Liver (tissue), 9 donors: ENCODE data around the gene MAPK1. TPM values are rescaled to one million over a fixed set of nuclear protein-coding genes. Genes with fewer than 3 reads are reported as not detected.

ENCODE experiments used
- DNase-seq: peaks from one replicate; pipeline ENCODE4 v3.0.0-alpha.2; 2017; ENCODE audit warnings: low spot score
- H3K27ac ChIP-seq, 2 donors: one replicate each; pipeline ENCODE4 v1.7.0; 2013; ENCODE audit warnings: inconsistent platforms in 2 of 2, low read length in 2 of 2, control low read depth in 1 of 2, low read depth in 1 of 2, mild to moderate bottlenecking in 1 of 2
- H3K27me3 ChIP-seq, 4 donors: one replicate each; pipeline versions ENCODE4 v1.6.1 to v1.7.0; 2013; ENCODE audit warnings: low read length in 3 of 4, inconsistent platforms in 1 of 4, mild to moderate bottlenecking in 1 of 4, moderate library complexity in 1 of 4; ENCODE audit not compliant: control insufficient read depth in 4 of 4, insufficient read depth in 4 of 4
- H3K36me3 ChIP-seq, 4 donors: one replicate each; pipeline versions ENCODE4 v1.6.1 to v1.7.0; 2013; ENCODE audit warnings: low read length in 3 of 4, mild to moderate bottlenecking in 3 of 4, low read depth in 1 of 4, moderate library complexity in 1 of 4; ENCODE audit not compliant: control insufficient read depth in 4 of 4, insufficient read depth in 3 of 4
- H3K4me1 ChIP-seq, 4 donors: one replicate each; pipeline versions ENCODE4 v1.6.1 to v1.7.0; 2013; ENCODE audit warnings: low read length in 3 of 4, mild to moderate bottlenecking in 3 of 4, moderate library complexity in 1 of 4; ENCODE audit not compliant: control insufficient read depth in 4 of 4, insufficient read depth in 4 of 4
- H3K4me3 ChIP-seq, 3 donors: one replicate each; pipeline versions ENCODE4 v1.6.1 to v1.7.0; 2013; ENCODE audit warnings: low read length in 3 of 3, control low read depth in 1 of 3, low read depth in 1 of 3, mild to moderate bottlenecking in 1 of 3
- H3K9ac ChIP-seq, 2 donors: one replicate each; pipeline ENCODE4 v1.7.0; 2013; ENCODE audit warnings: low read length in 2 of 2, mild to moderate bottlenecking in 2 of 2, moderate library complexity in 2 of 2, control low read depth in 1 of 2, low read depth in 1 of 2
- H3K9me3 ChIP-seq, 4 donors: one replicate each; pipeline versions ENCODE4 v1.6.1 to v1.7.0; 2013; ENCODE audit warnings: low read length in 3 of 4; ENCODE audit not compliant: control insufficient read depth in 4 of 4
- EGR1 ChIP-seq, 2 donors: IDR thresholded peaks; 2 replicates each; pipeline ENCODE4 v1.6.1; 2016 to 2018; ENCODE audit warnings: antibody characterized with exemption in 2 of 2, low read depth in 2 of 2
- FOXA1 ChIP-seq: IDR thresholded peaks from 2 replicates; pipeline ENCODE4 v1.6.1; 2016; ENCODE audit warnings: antibody characterized with exemption
- FOXA2 ChIP-seq: IDR thresholded peaks from 2 replicates; pipeline ENCODE4 v1.6.1; 2016; ENCODE audit warnings: antibody characterized with exemption
- HNF4G ChIP-seq: IDR thresholded peaks from 2 replicates; pipeline ENCODE4 v1.6.1; 2016; ENCODE audit warnings: antibody characterized with exemption
- JUND ChIP-seq, 2 donors: IDR thresholded peaks; 2 replicates each; pipeline ENCODE4 v1.6.1; 2016; ENCODE audit warnings: antibody characterized with exemption in 2 of 2
- RXRA ChIP-seq, 2 donors: IDR thresholded peaks; 2 replicates each; pipeline ENCODE4 v1.6.1; 2017 to 2018; ENCODE audit warnings: antibody characterized with exemption in 2 of 2, mild to moderate bottlenecking in 1 of 2
- SP1 ChIP-seq: IDR thresholded peaks from 2 replicates; pipeline ENCODE4 v1.6.1; 2018; ENCODE audit warnings: antibody characterized with exemption, mild to moderate bottlenecking
- TAF1 ChIP-seq: conservative IDR thresholded peaks from 2 replicates; pipeline ENCODE4 v1.6.1; 2016; ENCODE audit warnings: antibody characterized with exemption, mild to moderate bottlenecking
- WGBS: extraction: QIAGEN DNeasy Blood & Tissue Kit; methylation state at CpG from one replicate; pipeline ENCODE4 v1.1.7; 2013; 5-methylcytosine and 5-hydroxymethylcytosine counted together
- polyA plus RNA-seq, 2 donors: library from polyadenylated mRNA; stranded (reverse) in 1 of 2; unstranded in 1 of 2; fragments of 200-250 nt in 1 of 2; fragments of >200 nt in 1 of 2; fragmentation: Nextera tagmentation in 1 of 2; extraction: Ambion mirVana in 1 of 2; gene quantifications; one replicate each; pipeline versions ENCODE4 v1.2.1 to v1.2.3, GENCODE V29; 2013 to 2015
- total RNA-seq, 2 donors: library from RNA; depleted of rRNA; stranded (reverse); fragments of >200 nt; gene quantifications; one replicate each; pipeline ENCODE4 v1.2.3, GENCODE V29; 2014
- TF ChIP-seq, protein P1 (sequence below): IDR thresholded peaks from 2 replicates; pipeline ENCODE4 v1.6.1; 2016; ENCODE audit warnings: antibody characterized with exemption
- TF ChIP-seq, protein P2 (sequence below): IDR thresholded peaks from 2 replicates; pipeline ENCODE4 v1.6.1; 2016; ENCODE audit warnings: antibody characterized with exemption
- TF ChIP-seq, protein P3 (sequence below): IDR thresholded peaks from 2 replicates; pipeline ENCODE4 v1.6.1; 2016; ENCODE audit warnings: antibody characterized with exemption
- TF ChIP-seq, protein P4 (sequence below): fragments of 150-350 bp; IDR thresholded peaks from 2 replicates; pipeline ENCODE4 v1.5.1; 2017; ENCODE audit warnings: improper control_type of control experiment, low read depth, low read length; ENCODE audit not compliant: missing input control
- donor health status: healthy.
- donor health status: healthy.
- donor health status: healthy.
- donor health status: healthy.
- donor health status: healthy.

The MAPK1 gene
- total and polyA plus RNA-seq, 4 donors: 8.3 to 31.8 (median 22.8) TPM

DNA sequence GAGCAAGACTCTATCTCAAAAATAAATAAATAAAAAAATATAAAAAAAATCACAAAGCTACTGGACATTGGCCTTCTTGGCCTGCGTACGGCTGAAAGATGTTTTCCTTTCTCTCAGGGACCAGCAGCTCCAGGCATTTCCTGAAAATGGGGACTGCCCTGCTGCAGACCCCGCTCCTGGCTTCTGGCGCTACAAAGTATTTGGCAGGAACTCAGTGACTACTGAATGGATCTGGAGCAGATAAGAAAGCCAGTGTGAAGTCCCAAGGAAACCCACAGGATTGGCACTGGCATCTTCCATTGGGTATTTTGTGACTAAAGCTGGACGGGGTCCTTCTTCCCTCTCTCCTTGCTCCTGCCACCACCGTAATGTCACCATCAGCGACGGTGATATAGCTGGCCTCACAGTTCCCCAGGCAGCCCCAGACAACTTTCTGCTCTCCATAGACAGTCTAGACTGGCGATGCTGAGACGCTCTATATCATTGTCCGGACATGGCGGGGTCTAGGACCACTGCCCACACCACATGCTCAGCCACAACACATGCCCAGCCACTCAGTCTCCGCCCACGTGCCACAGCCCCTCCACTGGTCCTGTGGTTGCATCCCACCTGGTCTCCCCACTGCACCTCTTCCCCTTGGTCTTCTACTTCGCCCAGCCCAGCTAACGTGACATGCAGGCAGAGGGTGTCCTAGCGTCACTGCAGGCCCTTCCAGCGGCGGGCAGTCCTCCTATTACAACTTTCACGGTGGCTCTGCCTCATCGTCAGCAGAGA, 109.2 kb downstream of the MAPK1 start:
- Histone ChIP-seq H3K27ac (no peak overlapping the region), H3K36me3 (peaks cover 2 to 24% (median 12%) of the 10 kb centered on the region in 4 donors), H3K4me3 (no peak overlapping the region), H3K9me3 (no peaks in the 10 kb centered on the region), H3K4me1 (peaks cover 0 to 2% (median 0%) of the 10 kb centered on the region in 4 donors), H3K9ac (no peak overlapping the region), H3K27me3 (no peaks in the 10 kb centered on the region)
- 93% methylated on average over 21 of the region's 21 CpGs for WGBS
- no peak for DNase-seq
- TF ChIP-seq FOXA2 (no peak), JUND (IDR thresholded peaks at IDR 0.05) (no peak), SP1 (no peak), TAF1 (no peak), FOXA1 (no peak), EGR1 (IDR thresholded peaks at IDR 0.05; ENCODE audit: low read depth in 2 of 2) (no peak), RXRA (IDR thresholded peaks at IDR 0.05) (no peak)
- TF ChIP-seq, protein P1, sequence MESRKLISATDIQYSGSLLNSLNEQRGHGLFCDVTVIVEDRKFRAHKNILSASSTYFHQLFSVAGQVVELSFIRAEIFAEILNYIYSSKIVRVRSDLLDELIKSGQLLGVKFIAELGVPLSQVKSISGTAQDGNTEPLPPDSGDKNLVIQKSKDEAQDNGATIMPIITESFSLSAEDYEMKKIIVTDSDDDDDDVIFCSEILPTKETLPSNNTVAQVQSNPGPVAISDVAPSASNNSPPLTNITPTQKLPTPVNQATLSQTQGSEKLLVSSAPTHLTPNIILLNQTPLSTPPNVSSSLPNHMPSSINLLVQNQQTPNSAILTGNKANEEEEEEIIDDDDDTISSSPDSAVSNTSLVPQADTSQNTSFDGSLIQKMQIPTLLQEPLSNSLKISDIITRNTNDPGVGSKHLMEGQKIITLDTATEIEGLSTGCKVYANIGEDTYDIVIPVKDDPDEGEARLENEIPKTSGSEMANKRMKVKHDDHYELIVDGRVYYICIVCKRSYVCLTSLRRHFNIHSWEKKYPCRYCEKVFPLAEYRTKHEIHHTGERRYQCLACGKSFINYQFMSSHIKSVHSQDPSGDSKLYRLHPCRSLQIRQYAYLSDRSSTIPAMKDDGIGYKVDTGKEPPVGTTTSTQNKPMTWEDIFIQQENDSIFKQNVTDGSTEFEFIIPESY: no peak
- TF ChIP-seq, protein P2, sequence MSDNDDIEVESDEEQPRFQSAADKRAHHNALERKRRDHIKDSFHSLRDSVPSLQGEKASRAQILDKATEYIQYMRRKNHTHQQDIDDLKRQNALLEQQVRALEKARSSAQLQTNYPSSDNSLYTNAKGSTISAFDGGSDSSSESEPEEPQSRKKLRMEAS: no peak
- TF ChIP-seq, protein P3, sequence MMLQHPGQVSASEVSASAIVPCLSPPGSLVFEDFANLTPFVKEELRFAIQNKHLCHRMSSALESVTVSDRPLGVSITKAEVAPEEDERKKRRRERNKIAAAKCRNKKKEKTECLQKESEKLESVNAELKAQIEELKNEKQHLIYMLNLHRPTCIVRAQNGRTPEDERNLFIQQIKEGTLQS: no peak

DNA sequence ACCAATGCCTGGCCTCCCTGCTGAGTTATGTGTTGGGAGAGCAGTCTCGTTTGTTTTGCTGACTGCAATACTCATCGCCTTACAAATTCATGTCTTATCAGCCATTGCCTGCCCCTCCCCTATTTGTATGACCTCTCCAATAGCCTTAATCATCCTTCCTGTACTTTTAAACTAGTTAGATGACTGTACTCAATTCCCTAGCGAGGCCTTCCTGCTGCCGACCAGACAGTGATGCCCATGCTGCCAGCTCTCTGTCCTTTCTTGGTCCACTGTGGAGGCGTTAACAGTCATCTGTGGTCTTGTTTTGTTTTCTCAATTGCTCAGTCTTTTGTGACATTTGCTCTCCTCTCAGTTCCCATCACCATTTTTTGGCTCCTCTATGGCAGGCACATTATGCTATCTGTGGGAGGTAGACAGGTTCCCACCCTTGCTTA, 111.6 kb downstream of the MAPK1 start:
- Histone ChIP-seq H3K36me3 (peaks cover 0 to 5% (median 3%) of the 10 kb centered on the region in 4 donors), H3K27me3 (no peaks in the 10 kb centered on the region), H3K9ac (no peak overlapping the region), H3K9me3 (no peaks in the 10 kb centered on the region), H3K4me3 (no peak overlapping the region), H3K27ac (no peak overlapping the region), H3K4me1 (peaks cover 0 to 2% (median 0%) of the 10 kb centered on the region in 4 donors)
- TF ChIP-seq FOXA2: no peak
- WGBS: 55% methylated on average over 5 of the region's 5 CpGs
- DNase-seq: no peak

DNA sequence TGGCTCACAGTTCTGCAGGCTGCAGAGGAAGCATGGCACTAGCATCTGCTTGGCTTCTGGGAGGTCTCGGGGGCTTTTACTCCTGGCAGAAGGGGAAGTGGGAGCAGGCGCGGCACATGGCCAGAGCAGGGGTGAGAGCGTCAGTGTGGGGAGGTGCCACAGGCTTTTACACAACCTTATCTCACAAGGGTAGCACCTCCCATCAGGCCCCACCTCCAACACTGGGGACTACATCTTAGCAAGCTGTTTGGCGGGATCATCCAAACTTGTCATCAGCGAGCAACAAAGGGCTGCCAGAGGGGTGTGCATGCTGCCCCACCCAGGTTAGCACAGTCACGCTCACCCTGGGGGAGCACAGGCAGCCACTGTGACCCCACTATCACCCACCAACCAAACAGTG, 112.9 kb downstream of the MAPK1 start:
- H3K4me3 ChIP-seq: no peak overlapping the region
- no peak overlapping the region for H3K9ac ChIP-seq
- no peaks in the 10 kb centered on the region for H3K27me3 ChIP-seq
- no peaks in the 10 kb centered on the region for H3K9me3 ChIP-seq
- peaks cover 0 to 2% (median 0%) of the 10 kb centered on the region in 4 donors for H3K4me1 ChIP-seq
- no peak overlapping the region for H3K27ac ChIP-seq
- DNase-seq: peak; percentile 63
- 45% methylated on average over 7 of the region's 7 CpGs for WGBS
- H3K36me3 ChIP-seq: peaks cover 0 to 4% (median 1%) of the 10 kb centered on the region in 4 donors
- TF ChIP-seq EGR1 (IDR thresholded peaks at IDR 0.05; ENCODE audit: low read depth in 2 of 2) (no peak), FOXA1 (no peak), JUND (IDR thresholded peaks at IDR 0.05) (no peak), RXRA (IDR thresholded peaks at IDR 0.05) (no peak), HNF4G (no peak)
- TF ChIP-seq, protein P3: no peak
- TF ChIP-seq, protein P4, sequence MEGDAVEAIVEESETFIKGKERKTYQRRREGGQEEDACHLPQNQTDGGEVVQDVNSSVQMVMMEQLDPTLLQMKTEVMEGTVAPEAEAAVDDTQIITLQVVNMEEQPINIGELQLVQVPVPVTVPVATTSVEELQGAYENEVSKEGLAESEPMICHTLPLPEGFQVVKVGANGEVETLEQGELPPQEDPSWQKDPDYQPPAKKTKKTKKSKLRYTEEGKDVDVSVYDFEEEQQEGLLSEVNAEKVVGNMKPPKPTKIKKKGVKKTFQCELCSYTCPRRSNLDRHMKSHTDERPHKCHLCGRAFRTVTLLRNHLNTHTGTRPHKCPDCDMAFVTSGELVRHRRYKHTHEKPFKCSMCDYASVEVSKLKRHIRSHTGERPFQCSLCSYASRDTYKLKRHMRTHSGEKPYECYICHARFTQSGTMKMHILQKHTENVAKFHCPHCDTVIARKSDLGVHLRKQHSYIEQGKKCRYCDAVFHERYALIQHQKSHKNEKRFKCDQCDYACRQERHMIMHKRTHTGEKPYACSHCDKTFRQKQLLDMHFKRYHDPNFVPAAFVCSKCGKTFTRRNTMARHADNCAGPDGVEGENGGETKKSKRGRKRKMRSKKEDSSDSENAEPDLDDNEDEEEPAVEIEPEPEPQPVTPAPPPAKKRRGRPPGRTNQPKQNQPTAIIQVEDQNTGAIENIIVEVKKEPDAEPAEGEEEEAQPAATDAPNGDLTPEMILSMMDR: no peak
